NCI-H2107 treated with DMSO at 0.1 percent for 48 hours (cell line): ENCODE results near the gene SYNGAP1.
"Not testable (repeated sequence)": the region's sequence is repeated elsewhere in the genome, so short reads cannot be mapped to it uniquely, and the experiment has no call there.

Source experiments
- DNase-seq: peaks from one replicate; lab custom pipeline; 2025; ENCODE audit not compliant: unreplicated experiment; lab: John Stamatoyannopoulos, UW

SYNGAP1 gene

GRCh38 chr6:33419580-33420490 lies at the start of gene SYNGAP1:
Gene SYNGAP1, plus strand, starts transcription at chr6:33420065. Its CDS starts 200 bp downstream, at chr6:33420265.
- no peak for DNase-seq

DNA sequence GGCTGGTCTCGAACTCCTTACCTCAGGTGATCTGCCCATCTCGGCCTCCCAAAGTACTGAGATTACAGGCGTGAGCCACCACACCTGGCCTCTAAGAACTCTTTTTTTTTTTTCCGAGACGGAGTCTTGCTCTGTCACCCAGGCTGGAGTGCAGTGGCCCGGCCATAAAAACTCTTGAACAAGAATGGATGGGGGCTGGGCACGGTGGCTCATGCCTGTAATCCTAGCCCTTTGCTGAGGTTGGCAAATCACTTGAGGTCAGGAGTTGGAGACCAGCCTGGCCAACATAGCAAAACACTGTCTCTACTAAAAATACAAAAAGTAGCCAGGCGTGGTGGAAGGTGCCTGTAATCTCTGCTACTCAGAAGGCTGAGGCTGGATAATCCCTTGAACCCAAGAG lies 48.0 kb upstream of the SYNGAP1 start:
- not testable (repeated sequence) for DNase-seq

DNA sequence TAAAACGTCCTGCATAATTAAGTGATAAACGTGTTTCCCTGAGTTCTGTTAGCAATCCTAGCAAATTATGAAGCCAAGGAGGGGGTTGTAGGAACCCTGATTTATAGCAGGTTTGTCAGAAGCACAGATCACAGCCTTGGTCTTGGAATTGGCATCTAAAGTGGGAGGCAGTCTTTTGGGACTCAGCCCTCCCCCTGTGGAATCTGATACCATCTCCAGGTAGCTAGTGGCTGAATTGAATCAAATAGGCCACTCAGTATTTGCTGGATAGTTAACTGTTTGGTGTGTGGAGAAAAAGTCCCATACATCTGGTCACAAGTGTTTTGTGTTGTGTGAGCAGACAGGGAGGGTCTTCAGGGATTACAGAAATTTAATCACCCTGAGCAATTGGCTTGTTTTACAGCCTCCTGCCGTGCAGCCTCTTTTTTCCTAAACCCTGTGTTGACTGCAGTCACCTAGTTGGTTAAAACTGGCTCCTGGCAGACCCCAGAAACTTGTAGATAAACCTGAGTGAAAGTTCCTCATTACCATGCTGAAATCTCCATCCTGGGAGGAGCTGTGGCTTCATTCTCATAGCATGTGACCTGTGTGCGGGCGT lies 47.2 kb upstream of the SYNGAP1 start:
- peak; percentile 11 for DNase-seq

- no peak for DNase-seq
Observed at GRCh38 chr6:33373960-33374910, 45.6 kb upstream of the SYNGAP1 start.

GRCh38 chr6:33375143-33375671 lies 44.7 kb upstream of the SYNGAP1 start:
- no peak for DNase-seq

GRCh38 chr6:33377171-33377570 lies 42.7 kb upstream of the SYNGAP1 start:
- no peak for DNase-seq

DNA sequence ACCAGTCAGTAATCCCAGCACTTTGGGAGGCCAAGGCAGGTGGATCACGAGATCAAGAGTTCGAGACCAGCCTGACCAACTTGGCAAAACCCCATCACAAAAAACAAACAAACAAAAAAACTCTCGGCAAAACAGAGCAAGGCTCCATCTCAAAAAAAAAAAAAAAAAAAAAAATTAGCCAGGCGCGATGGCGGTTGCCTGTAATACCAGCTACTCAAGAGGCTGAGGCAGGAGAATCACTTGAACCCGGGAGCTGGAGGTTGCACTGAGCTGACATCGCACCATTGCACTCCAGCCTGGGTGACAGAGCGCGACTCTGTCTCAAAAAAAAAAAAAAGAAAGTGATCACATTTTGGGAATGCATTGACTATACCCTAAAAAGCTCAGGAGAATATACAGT lies 40.7 kb upstream of the SYNGAP1 start:
- DNase-seq: not testable (repeated sequence)

- DNase-seq: no peak
Observed at GRCh38 chr6:33380272-33380981, 39.4 kb upstream of the SYNGAP1 start.

DNA sequence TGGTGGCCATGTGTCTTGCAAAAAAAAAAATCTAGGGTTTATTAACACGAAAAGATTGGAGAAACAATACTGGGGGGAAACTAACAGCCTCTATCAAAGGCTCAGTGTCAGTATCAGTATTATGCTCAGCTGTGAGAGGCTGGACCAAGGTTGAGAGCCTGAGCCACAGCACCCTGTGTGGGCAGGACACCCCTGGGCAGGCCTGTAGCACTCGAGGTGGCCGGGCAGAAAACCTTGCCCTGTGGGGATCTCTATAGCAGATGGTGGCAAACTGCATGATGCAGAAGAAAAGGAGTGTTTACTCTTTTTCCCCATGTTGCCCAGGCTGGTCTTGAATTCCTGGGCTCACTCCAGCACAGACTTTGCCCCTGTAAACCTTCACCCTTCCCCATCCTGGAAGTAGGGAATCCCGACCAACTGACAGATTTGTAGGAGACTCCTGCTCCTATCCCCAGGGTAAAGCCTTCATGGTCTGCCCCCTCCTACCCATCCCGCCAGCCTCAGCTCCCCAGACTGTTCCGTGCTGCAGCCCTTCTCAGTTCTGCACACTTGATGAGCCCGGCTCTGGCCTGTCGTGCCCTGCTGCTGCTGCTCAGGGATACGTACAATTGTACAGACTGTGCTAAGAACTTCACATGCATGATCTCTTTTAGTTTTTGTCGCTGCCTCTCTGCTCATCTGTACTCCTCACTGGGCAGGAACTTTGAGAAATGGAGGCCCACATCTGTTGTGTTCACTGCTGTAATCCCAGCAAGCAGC lies 36.3 kb upstream of the SYNGAP1 start:
- no peak for DNase-seq

DNA sequence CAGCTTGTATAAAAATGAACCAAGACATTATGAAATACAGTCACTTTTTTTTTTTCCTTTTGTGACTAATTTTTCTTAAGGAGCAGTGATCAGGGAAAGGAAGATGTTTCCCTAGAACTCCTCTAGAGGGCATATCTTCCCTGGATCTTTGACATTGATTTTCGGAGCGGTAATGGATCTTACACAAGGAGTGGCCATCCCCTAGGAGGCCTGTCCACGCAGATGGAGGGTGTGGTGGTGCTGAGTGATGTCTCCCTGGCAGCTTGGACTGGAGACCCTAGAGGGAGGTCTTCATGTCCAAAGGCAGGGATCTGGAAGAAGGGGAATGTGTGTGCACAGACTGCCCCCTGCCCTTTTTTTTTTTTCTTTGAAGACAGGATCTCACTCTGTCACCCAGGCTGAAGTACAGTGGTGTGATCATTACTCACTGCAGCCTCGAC lies 35.3 kb upstream of the SYNGAP1 start:
- no peak for DNase-seq

DNA sequence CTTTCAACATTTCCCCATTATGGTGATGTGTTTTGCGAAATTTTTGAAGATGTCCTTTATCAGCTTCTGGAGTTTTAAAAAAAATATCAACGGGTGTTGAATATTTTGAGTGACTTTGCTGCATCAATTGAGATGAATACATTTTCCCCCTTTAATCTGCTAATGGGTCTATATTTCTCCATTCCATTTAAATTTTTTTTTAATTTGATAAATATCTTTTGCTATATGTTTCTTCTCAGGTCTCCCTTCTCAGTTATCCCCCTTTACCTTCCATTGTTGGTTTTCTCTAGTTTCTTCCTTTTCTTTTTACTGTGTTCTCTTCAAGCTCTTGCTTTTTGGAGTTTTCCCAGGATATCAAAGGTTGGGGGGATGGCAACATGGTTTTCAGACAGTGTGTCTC lies 29.7 kb upstream of the SYNGAP1 start:
- DNase-seq: no peak

DNA sequence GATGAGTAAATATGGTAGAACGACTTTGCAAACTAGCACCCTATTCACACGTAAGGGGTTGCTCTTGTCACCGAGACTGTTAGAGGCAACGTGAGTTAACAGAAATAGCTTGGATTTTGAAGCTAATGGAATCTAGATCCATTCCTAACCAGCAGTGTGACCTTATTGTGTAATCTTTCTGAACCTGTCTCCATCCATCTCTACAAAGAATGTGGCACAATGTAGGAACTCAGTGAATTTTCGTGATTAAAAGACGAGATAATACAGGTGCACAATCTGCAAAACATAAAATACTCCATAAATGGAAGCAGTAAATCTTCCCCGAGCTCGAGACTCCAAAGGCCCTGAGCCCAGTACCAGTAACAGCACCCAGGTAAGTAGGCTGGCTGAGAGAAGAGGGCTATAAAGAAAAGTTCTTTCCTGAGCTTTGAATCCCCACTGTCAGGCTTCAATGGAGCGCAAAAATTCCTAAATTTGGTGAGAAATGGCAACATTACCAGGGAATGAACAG lies 29.0 kb upstream of the SYNGAP1 start:
- no peak for DNase-seq

GRCh38 chr6:33391278-33391921 lies 28.5 kb upstream of the SYNGAP1 start, which contains the start of gene KIFC1:
Gene KIFC1, plus strand, starts transcription at chr6:33391823. Its CDS starts 163 bp downstream, at chr6:33391986.
- peak; percentile 99 for DNase-seq

DNA sequence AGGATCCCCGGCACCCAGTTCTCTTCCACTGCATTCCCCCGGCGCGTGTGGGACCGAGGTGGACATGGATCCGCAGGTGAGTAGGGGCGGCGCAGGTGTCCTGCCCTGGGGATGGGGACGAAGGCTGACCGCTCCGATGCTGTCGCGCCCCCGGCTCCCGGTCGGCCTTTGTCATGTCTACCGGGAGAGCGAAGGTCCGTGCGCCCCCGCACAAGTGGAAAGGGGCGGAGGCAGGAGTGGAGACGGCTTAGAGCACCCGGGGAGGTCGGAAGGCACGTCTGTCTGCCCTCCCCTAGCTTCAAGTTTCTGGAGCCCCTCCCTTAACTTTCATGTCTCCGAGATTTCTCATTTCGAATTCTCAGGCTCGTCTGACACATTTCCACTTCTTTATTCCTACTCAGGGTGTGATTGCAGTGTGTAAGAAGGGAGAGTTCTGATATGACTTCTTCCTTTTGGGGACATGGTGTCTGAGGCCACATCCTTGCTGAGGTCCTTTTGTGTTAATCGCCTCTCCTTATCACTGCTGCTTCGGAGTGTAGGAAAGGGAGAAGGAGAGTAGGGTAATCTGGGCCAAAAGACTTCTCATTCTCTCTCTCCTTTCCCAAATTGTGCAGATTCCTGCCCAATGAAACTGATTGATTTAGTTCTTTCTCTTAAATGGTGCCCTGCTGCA lies 27.8 kb upstream of the SYNGAP1 start:
- DNase-seq: no peak

- DNase-seq: no peak
Observed at GRCh38 chr6:33392595-33392948, 27.3 kb upstream of the SYNGAP1 start.

GRCh38 chr6:33392979-33393378 lies 26.9 kb upstream of the SYNGAP1 start:
- no peak for DNase-seq

DNA sequence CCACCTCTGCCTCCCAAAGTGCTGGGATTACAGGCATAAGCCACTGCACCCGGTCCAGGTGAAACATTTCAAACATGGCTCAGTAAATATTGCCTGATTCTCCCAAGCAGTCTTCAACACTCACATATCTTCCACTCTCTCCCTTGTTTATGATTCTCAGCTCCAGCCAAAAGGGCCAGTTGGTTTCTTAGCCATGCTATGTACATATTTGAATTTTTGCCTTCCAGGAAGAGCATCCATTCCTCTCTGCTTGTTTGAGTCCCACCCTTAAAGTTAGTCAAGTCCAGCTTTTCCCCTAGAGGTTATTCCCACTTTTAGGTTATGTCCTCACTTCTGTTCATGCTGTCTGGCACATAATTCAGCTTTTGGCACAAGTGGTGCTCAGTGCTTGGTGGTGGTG lies 22.3 kb upstream of the SYNGAP1 start:
- no peak for DNase-seq

DNA sequence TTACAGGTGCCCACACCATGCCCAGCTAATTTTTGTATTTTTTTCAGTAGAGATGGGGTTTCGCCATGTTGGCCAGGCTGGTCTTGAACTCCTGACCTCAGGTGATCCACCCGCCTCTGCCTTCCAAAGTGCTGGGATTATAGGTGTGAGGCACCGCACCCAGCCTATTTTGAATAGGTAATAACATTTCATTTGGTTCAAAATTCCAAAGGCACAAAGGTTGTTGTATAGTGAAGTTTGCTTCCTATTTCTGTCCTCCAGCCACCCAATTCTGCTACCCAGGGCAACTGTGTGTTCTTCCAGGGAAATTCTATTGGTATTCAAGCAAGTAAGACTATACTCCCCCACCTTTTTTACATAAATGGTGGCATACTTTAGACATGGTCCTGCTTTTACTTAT lies 21.3 kb upstream of the SYNGAP1 start:
- DNase-seq: not testable (repeated sequence)
